Measurements from ENCODE around the gene TATDN3.
"Not testable (repeated sequence)": the region's sequence is repeated elsewhere in the genome, so short reads cannot be mapped to it uniquely, and the experiment has no call there.

Gene TATDN3

DNA sequence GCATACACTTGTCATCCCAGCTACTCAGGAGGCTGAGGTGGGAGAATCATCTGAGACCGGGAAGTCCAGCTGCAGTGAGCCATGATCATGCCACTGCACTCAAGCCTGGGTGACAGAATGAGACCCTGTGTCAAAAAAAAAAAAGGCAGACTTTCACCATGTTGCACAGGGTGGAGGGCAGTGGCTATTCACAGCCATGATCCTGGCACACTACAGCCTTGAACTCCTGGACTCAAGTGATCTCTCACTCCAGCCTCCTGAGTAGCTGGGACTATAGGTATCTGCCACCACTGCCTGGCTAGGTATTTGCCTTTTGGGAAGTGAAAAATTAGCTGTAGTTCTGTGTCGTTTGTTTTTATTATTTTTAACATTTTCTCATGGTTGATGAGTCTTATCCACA, 36.7 kb downstream of the TATDN3 start:
- DNase-seq (ENCODE audit: low read depth in 2 of 2), result no peak

DNA sequence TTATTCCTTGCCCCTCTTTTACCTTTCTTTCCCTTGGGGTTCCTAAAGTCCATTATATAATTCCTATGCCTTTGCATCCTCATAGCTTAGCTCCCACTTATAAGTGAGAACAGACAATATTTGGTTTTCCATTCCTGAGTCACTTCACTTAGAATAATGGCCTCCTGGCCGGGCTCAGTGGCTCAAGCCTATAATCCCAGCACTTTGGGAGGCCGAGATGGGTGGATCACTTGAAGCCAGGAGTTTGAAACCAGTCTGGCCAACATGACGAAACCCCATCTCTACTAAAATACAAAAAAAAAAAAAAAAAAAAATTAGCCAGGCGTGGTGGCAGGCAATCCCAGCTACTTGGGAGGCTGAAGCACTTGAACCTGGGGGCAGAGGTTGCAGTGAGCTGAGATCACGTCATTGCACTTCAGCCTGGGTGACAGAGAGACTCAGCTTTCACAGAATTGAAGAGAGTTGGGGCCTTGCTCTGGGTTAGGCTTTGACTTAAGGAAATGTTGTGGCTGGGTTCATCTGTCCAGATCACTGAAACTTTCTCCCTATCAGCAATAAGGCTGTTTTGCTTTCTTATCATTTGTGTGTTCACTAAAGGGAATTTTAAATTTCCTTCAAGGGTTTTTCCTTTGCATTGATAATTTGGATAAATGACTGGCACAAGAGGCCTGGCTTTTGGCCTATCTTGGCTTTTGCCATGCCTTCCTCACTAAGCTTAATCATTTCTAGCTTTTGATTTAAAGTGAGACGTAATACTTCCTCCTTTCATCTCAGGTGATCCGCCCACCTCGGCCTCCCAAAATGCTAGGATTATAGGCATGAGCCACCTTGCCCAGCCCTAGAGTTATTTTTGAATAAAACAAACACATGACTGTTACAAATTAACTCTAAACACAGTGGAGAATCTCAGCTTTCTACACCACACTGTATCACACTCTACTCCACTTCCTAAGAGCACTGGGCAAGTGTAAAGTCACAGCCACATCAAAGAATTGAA, 41.8 kb downstream of the TATDN3 start:
- DNase-seq (ENCODE audit: low read depth in 2 of 2), result not testable (repeated sequence)

DNA sequence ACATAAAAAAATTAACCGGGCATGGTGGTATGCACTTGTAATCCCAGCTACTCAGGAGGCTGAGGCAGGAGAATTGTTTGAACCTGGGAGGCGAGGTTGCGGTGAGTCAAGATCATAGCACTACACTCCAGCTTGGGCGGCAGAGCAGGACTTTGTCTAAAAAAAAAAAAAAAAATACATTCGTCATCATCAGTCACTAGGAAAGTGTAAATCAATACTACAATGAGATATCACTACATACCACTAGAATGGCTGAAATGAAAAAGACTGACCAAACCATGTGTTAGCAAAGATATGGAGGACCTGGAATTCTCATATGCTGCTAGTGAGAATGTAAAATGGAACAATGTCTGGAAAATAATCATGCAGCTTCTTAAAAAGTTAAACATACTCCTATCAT, 46.5 kb downstream of the TATDN3 start:
- DNase-seq (ENCODE audit: low read depth in 2 of 2), result no peak

DNA sequence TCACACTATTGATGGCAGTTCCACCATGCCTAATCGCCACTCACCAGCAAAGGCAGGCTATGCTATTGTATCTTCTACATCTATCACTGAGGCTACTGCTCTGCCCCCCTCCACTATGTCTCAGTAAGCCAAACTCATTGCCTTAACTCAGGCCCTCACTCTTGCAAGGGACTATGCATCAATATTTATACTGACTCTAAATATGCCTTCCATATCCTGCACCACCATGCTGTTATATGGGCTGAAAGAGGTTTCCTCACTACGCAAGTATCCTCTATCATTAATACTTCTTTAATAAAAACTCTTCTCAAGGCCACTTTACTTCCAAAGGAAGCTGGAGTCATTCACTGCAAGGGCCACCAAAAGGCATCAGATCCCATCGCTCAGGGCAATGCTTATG, 52.8 kb downstream of the TATDN3 start:
- DNase-seq (ENCODE audit: low read depth in 2 of 2), result not testable (repeated sequence)

DNA sequence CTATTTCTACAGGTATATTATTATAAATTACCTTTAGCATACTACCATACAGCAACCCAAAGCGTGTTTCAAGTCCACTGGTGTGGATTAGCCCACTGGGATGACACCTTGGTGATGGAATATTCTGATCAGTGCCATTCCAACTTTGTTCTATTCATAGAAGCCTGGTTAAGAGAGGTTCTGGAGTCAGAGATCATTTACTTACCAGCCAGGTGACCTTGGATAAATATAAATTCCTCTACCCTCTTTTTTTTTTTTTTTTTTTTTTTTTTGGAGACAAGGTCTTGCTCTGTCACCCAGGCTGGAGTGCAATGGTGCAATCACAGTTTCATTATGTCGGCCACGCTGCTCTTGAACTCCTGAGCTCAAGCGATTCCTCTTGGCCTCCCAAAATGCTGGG, 55.9 kb downstream of the TATDN3 start, which contains the start of gene SPATA45:
Gene SPATA45 (minus strand): TSS at position 101 of the 400 bp plus-strand sequence. CDS start 11,500 bp downstream, outside the sequence.
- no peak for DNase-seq (ENCODE audit: low read depth in 2 of 2)

DNA sequence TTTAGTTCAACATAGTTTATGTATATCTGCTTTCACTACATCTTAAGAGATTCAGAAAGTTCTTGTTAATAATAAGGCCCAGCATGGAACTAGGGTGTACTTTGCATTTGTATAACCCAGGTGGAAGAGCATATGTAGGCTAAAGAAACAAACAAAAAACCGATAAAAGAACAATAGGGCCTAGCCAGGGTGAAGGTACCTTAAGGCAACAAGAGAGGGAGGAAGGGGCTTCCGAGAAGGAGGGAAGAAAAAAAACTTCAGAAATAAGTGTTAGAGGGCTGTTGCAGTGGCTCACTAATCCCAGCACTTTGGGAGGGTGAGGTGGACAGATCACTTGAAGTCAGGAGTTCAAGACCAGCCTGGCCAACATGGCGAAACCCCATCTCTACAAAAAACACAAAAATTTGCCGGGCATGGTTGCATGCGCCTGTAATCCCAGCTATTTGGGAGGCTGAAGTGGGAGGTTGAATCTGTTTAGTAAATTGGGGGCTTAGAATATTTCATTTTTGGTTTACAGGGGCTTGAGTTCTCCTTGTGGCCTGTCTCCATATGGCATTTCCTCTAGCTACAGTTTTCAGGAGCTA, 60.5 kb downstream of the TATDN3 start:
- no peak for DNase-seq (ENCODE audit: low read depth in 2 of 2)

DNA sequence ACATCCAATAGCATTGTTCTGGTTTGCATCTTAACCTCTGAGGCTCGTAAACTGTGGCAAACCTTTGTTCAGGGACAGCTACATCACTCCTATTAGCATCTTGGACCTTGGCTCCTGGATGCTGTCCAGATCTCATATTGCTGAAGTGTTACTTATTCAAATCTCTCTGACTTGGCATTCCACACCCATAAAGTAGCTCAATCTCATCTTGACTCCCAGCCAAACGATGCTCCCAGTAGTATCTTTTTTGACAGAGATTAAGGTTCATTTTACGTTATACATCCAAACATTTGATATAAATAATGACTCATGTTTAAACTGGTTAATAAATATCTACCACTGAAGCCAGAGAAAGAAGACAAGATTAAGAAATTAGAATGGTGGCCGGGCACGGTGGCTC, 62.0 kb downstream of the TATDN3 start:
- DNase-seq (ENCODE audit: low read depth in 2 of 2), result no peak

DNA sequence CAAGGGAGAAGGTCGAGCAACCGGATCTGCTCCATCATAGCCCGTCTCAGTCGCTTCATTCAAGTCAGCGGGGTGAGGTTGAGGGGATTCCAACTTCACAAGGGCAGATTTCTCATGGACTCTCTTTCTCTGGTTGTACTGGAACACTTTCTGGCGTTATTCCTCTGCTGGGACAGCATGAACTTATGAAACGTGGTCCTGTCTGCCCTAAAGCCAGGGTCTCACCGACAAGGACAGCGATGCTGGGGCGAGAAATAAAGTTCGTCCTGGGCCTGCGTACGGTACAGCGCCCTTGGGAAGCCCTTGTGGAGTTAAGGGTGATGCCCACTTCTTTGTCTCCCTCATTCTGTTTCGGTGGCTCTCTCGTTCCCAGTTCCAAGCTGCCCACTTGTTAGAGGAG, 65.1 kb downstream of the TATDN3 start:
- no peak for DNase-seq (ENCODE audit: low read depth in 2 of 2)

DNA sequence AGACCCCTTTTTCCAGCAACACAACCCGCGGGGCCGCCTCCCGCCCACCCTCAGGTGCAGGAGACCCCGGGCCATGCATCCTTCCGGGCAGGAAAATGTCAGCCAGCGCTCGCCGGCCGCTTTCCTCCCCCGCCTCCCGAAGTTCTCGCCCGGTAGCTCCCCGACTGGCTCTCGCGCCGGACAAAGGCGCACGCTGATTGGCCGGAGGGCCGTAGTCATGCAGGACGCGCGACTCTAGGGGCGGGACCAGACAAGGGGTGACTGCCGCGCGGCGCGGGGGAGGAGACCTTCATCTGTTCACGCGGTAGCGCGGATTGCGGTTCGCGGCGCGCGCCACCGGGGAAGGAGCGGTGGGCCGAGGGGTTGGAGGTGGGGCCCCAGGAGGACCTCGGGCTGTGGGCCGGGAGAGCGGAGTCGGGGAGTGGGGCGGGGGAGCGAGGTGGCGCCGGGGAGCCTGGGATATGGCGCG, 66.3 kb downstream of the TATDN3 start, which contains the start of gene FLVCR1:
Gene FLVCR1 (plus strand): TSS at position 284 of the 469 bp plus-strand sequence. CDS start 178 bp downstream, at position 462.
- DNase-seq (ENCODE audit: low read depth in 2 of 2), result peak; percentile 74 to 83

DNA sequence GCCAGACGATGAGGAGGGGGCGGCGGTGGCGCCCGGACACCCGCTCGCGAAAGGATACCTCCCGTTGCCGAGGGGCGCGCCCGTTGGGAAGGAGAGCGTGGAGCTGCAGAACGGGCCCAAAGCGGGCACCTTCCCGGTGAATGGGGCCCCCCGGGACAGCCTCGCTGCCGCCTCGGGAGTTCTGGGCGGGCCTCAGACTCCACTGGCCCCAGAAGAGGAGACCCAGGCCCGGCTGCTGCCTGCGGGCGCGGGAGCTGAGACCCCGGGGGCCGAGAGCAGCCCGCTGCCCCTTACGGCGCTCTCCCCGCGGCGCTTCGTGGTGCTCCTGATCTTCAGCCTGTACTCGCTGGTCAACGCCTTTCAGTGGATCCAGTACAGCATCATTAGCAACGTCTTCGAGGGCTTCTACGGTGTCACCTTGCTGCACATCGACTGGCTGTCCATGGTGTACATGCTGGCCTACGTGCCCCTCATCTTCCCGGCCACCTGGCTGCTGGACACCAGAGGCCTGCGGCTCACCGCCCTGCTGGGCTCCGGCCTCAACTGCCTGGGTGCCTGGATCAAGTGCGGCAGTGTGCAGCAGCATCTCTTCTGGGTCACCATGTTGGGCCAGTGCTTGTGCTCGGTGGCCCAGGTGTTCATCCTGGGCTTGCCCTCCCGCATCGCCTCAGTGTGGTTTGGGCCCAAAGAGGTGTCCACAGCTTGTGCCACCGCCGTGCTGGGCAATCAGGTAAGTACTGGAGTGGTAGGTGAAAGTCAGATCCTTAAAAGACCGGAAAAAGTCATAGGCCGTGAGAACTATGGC, 67.0 kb downstream of the TATDN3 start:
- no peak for DNase-seq (ENCODE audit: low read depth in 2 of 2)

DNA sequence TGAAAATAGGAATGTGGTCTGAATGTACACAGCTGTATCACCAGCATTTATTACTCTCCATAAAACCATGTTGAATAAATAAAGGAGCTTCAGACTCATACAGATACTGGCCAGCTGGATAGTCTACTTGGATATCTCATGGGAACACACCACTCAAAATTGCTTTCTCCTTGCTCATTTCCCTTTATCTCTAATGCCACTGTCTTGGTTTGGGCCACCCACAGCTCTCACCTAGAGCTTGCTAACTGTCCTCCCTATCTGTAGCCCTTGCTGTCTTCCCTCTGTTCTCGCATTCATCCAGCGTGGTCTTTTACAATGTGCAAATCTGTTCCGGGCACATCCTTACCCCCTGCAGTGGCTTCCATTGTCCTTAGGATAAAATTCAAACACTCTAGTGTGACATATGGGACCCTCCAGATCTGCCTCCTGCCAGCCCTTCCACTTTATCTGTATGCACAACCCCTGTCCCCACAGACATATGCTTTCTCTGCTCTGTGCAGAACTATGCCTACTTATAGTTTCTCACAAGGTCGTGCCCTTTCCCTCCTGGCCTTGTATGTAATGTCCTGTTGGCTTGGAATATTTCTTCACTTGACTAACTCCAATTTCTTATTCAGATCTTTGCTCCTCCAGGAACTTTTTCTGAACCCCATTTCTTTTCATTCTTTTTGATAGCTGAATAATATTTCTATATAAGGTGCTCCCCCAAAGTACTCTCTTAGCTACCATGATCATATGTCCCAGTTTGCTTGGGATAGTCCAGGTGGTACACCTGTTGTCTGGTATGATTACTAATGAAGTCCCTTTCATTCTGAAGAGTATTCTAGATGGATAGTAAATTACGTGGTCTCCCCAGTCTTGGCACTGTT, 69.3 kb downstream of the TATDN3 start:
- DNase-seq (ENCODE audit: low read depth in 2 of 2), result no peak

DNA sequence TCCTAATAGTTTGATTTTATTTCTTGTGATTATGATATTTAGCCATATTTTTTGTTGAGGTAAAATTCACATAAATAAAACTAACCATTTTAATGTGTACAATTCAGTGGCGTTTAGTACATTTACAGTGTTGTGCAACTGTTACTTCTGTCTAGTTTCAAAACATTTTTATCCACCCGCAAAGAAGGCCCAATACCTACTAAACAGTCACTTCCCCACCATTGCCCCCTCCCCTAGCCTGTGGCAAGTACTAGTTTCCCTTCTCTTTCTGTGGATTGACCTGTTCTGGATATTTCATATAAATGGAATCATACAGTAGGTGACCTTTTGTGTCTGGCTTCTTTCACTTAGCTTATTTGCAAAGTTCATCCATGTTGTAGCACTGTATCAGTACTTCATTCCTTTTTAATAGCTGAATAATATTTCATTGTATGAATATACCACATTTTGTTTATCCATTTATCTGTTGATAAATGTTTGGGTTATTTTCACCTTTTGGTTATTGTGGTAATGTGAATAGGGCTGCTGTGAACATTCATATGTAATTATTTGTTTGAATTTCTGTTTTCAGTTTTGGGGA, 70.5 kb downstream of the TATDN3 start:
- no peak for DNase-seq (ENCODE audit: low read depth in 2 of 2)

DNA sequence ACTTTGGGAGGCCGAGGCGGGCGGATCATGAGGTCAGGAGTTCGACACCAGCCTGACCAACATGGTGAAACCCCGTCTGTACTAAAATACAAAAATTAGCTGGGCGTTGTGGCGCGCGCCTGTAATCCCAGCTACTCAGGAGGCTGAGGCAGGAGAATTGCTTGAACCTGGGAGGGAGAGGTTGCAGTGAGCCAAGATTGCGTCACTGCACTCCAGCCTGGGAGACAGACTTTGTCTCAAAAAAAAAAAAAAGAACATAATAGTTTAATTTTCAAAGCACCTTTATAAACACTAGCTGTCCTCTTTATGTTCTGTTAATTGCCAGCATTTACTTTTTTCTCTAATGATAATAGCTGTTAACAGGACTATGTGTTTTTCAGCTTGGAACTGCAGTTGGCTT, 71.7 kb downstream of the TATDN3 start:
- not testable (repeated sequence) for DNase-seq (ENCODE audit: low read depth in 2 of 2)

DNA sequence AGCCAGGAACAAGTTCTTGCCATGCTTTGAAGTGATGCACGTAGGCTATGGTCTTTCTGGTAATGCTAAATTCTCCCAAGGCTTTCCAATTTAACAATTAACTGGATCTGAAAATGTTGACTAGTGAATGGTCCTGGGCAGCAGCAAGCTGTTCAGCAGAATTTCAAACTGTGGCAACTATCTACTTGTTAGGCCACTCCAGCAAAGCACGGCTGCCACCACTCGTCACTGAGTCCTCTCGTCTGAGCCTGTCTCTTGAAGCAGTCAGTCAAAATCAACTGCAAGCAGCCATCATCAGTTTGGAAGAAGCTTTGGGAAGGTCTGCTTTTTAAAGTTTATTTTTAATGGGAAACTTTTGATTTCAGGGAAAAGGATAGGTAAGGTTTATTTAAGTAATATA, 72.5 kb downstream of the TATDN3 start:
- no peak for DNase-seq (ENCODE audit: low read depth in 2 of 2)

Measured in stimulated activated CD8-positive, alpha-beta memory T cell treated with anti-CD3 and anti-CD28 coated beads, Interleukin-7, amount 100 ng/mL, for 1 hour (primary cell).